ENCODE measurements around the gene C3orf22.
"Not testable (repeated sequence)": the region's sequence is repeated elsewhere in the genome, so short reads cannot be mapped to it uniquely, and the experiment has no call there.

C3orf22 gene, protein sequence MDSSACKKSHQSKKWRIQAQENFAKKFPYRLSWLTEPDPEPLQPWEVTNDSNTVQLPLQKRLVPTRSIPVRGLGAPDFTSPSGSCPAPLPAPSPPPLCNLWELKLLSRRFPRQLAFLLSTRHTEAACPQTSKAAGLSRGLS

GRCh38 chr3:126558336-126559071 lies at the start of gene C3orf22:
Gene C3orf22, minus strand, starts transcription at chr3:126558932. Its CDS starts 5,542 bp downstream, at chr3:126553390.
- no peak for DNase-seq

DNA sequence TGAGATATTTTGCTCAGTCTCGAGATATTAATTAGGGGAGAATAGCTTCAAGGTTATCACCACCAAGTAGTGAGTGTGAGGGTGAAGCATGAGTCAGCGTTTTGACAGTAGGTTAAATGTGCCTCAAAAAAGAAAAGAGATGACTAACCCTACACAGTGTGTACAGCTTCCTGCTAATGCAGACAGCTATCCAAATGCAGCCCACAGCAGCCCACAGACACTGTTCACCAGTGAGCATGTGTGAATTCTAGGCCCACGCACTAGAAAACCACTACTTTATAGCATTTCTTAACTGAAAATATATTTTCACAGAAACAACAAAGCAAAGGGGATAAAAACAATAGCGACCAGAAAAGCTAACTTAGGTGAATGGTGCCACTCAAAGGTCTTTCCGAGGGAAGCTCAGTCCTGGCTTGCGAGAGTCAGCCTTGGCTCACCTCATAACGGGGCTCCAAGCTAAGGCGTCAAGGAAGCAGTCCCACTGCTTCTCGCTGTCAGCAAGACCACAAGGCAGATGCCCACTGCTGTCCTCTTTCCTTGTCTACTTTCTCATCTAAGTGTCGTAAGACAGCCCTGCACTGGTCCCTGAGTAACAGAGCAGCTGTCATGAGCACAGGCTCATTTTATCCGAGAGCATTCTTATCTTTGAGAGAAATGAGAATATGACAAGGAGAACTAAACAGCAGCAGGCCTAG lies 48.6 kb upstream of the C3orf22 start:
- no peak for DNase-seq

GRCh38 chr3:126606001-126606400 lies 47.3 kb upstream of the C3orf22 start:
- DNase-seq: no peak

GRCh38 chr3:126604691-126605090 lies 46.0 kb upstream of the C3orf22 start:
- no peak for DNase-seq

- no peak for DNase-seq
These were observed 40.4 kb upstream of the C3orf22 start for GRCh38 chr3:126599101-126599500.

GRCh38 chr3:126595479-126595878 lies 36.7 kb upstream of the C3orf22 start:
- DNase-seq: not testable (repeated sequence)

DNA sequence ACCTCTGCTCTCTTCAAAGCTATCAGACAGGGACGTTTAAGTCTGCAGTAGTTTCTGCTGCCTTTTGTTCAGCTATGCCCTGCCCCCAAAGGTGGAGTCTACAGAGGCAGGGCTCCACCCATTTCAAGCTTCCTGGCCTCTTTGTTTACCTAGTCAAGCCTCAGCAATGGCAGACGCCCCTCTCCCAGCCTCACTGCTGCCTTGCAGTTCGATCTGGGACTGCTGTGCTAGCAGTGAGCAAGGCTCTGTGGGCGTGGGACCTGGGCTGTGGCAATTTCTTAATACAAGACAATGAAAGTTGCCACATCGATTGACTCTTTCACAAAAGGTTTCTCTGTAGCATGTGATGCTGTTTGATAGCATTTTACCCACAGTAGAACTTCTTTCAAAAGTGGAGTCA lies 32.8 kb upstream of the C3orf22 start:
- not testable (repeated sequence) for DNase-seq

GRCh38 chr3:126582311-126582710 lies 23.6 kb upstream of the C3orf22 start:
- no peak for DNase-seq

DNA sequence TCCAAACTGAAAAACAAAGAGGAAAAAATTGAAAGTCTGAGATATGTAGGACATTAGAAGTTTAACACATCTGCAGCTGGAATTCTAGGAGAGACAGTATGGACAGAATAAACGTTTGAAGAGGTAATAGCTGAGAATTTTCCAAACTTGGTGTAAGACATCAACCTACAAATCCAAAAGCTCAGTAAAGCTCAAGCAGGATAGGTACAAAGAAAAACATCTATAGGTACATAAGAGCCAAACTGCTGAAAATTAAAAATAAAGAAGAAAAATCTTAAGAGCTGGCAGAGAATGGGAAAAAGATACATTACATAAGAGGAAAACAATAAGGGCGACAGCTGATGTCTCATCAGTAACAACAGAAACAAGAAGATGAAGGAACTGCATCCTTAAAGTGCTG lies 22.8 kb upstream of the C3orf22 start:
- no peak for DNase-seq

- no peak for DNase-seq
These were observed 22.0 kb upstream of the C3orf22 start for GRCh38 chr3:126580746-126581145.

GRCh38 chr3:126578702-126579101 lies 20.0 kb upstream of the C3orf22 start:
- no peak for DNase-seq

GRCh38 chr3:126577261-126577660 lies 18.5 kb upstream of the C3orf22 start:
- DNase-seq: no peak

GRCh38 chr3:126573492-126574117 lies 14.9 kb upstream of the C3orf22 start:
- DNase-seq: no peak

DNA sequence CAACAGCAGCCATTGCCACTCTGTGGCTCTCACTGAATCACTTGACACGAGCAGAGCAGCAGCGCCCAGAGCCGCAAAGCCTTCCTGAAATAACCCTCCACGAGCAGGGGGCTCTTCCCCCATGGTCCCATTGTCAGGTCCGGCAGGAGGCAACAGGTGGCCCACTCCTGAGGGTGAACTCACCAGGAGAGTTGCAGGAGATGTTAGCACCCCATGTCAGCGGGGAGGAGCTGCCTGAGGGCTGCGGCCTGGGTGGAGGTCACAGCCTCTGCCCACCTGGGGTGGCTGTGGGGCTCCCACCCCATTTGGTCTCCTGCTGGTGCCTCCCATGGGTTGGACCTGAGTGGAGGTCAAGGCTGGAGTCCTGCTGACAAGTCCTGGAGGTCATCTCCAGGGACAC lies 12.3 kb upstream of the C3orf22 start:
- DNase-seq: no peak

DNA sequence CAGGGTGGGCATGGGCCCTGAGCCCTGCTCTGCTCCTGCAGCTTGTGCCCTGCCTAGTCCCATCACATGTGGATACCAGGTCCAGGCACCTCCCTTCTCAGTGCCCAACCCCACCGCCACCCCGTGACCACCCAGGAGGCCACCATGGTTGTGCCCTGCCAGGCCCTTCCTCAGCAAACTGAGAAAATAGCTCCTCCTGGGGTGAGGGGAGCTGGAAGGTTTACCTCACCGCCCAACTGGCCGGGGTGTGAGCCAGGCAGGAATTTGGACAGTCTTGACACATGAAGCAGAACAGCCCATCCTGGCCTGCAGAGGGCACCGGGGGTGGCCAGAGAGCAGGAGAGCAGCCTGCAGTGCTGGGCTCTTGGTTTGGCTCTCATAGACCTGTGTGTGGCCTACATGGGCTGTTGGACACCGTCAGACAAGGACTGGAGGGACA lies 11.4 kb upstream of the C3orf22 start:
- no peak for DNase-seq

DNA sequence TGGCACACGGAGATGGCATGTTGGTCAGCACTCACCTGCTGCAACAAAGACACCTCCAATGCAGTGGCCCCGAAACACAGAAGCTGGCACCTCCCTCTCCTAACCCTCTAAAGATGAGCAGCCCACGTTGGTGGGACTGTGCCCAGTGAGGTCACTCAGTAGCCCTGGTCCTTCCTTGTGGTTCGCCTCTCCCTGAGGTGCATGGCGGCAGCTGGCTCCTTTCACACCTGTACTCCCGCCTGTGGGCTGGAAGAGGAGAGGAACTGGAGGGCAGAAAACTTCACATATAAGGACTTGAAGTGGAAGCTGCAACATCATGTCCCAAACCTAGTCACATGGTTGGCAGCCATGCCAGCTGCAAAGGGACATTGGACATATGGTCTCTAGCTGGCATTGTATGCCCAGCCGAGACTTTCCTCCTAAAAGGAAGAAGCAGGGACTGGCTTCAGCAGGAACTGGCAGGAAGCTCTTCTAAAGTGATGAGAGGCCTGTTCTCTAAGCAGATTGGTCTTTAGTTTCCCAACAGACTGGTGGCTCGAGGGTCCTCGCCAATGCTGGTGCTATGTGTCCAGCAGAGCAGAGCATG lies 10.8 kb upstream of the C3orf22 start:
- DNase-seq: no peak

- DNase-seq: no peak
These were observed 10.1 kb upstream of the C3orf22 start for GRCh38 chr3:126568776-126569342.

DNA sequence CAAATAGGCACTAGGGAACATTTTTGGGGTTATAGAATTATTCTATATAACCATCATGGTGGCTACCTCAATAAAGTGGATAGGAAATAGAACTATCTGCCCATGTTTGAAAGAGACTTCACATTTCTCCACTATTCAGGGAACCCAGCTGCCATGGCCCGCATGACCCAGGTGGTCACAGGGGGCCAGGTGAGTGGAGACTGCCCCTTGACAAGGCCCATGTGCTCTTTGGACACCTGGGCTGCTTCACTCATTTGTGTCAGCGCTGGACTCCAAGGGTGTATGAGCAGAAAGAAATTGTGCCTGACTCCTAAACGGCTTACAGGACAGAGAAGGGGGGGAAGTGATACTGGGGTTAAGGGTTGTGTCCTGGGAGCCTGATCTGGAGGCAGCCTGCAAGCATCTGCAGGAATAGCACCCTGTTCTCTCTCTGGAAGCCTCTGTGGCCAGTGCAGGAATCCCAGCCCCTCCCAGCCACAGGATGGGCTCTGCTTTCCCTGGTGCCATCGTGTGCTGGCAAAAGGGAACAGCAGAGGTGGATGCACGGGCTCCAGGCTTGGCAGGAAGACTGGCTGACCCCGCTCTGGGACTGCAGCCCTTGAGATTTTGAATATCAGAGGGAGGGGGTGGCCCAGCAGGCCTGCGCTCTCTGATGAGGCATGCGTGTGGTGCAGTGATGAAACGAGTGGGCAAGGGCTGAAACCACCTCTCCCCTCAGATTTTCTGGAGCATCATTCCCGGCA lies 9.1 kb upstream of the C3orf22 start:
- no peak for DNase-seq

- no peak for DNase-seq
These were observed 4.1 kb upstream of the C3orf22 start for GRCh38 chr3:126562737-126563276.

DNA sequence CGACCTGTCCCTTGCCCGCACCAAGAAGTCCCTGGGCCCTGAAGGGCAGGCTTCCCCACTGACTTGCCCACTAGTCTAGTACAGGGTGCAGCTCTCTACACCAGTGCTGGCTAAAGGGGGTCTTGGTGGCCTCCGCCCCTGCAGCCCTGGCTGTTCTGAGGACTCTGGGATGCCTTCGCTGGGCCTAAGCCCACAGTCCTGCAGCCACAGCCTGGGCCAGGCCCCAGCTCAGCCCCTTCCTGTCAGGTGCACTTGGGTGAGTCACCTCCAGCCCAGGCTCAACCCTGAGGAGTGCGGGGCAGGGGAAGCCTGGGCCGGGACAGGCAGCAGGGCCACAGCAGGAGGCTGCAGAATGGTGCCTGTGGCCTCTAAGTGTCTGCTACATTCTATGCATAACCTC lies 971 bp downstream of the C3orf22 start:
- no peak for DNase-seq

DNA sequence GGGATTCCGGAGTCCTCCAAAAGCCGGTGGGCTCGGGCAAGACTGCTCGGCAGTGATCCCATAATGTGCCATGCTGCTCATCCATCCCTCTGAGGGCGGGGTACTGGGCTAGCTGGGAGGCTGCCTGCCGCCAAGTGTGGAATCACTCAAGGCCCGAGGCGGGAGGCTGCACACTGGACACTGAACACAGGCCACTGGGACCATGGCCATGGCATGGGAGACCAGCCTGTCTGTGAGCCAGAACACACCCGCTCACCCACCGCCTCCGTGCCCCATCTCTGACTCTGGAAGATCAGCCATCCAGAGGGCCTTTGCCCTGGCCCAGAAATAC lies 1.4 kb downstream of the C3orf22 start:
- no peak for DNase-seq
